Measurements from ENCODE around the gene TPM3. TPM values are rescaled to one million over a fixed set of nuclear protein-coding genes. Genes with fewer than 3 reads are reported as not detected.
"Not testable (repeated sequence)": the region's sequence is repeated elsewhere in the genome, so short reads cannot be mapped to it uniquely, and the experiment has no call there.

Gene TPM3
- total and polyA plus RNA-seq, 8 donors = 32.7 to 364 (median 209) TPM

- intact Hi-C loops (cut with DNase I; ENCODE audit: low total_unique reads) = no loop called here
Measured at GRCh38 chr1:154155251-154155650, 36.6 kb downstream of the TPM3 start.

DNA sequence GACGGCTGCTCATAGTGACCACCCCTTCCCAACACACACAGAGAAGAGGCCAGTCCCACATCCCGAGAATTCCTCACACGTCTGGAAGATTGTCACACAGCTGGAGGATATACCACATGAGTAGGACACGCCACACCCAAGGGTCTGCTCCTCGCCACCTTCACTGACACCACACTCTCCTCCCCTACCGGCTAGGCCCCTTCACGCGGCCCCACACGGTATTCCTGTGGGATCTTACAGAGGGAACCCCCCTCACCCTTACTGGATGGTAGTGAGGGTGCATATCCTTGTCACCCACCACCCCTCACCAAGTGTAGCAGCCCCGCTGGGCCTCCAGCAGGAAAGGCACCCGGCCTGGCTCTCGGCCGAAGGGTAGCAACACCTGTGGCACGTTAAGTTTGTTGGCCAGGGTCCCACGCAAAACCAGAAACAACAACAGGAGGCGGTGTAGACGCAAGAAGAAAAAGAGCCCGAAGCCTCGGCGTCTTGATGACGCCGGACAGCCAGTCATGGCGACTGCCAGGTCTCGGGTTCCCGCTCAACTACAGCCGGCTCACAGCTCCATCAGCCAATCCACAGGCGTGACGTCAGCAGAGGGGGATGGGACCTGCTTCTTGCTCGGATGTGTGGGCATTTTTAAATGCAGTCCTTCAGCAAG is 37.2 kb downstream of the TPM3 start, which contains the start of gene NUP210L:
TSS of gene NUP210L (minus strand) at position 540 of the 658 bp plus-strand sequence.
- WGBS, 5 donors = 79 to 86% (median 82%) methylated on average over 28 to 29 of the region's 29 CpGs
- Histone ChIP-seq H3K36me3 (peaks cover 22 to 48% (median 43%) of the 10 kb centered on the region in 4 donors), H3K9me3 (no peaks in the 10 kb centered on the region), H3K27me3 (no peaks in the 10 kb centered on the region), H3K4me3 (no peak within 1 kb of the TSS), H3K4me1 (peaks cover 8 to 59% (median 30%) of the 10 kb centered on the region in 4 donors), H3K27ac (peak within 1 kb of the TSS in 4 of 5 donors; percentile 27 to 75 (median 69))
- TF ChIP-seq POLR2A (IDR thresholded peaks at IDR 0.05) (no peak), POLR2AphosphoS5 (IDR thresholded peaks at IDR 0.05) (no peak)
- DNase-seq = peak in 1 of 2 donors; percentile 73
- intact Hi-C loops (cut with DNase I; ENCODE audit: low total_unique reads) = no loop called here

More at GRCh38 chr1:154155251-154155650, 36.6 kb downstream of the TPM3 start:
- H3K36me3 ChIP-seq = peaks cover 25 to 54% (median 48%) of the 10 kb centered on the region in 4 donors
- H3K27ac ChIP-seq = peak overlapping the region in 4 of 5 donors; percentile 27 to 75 (median 69)
- H3K27me3 ChIP-seq = no peaks in the 10 kb centered on the region
- TF ChIP-seq EP300 (IDR thresholded peaks at IDR 0.05) = no peak
- TF ChIP-seq POLR2AphosphoS5 (IDR thresholded peaks at IDR 0.05) = peak in 2 of 3 donors; percentile 14 to 23
- 12 to 41% (median 33%) methylated on average over 9 of the region's 9 CpGs for WGBS, 5 donors
- peaks cover 8 to 59% (median 30%) of the 10 kb centered on the region in 4 donors for H3K4me1 ChIP-seq
- H3K9me3 ChIP-seq = no peaks in the 10 kb centered on the region
- no peak overlapping the region for H3K4me3 ChIP-seq
- DNase-seq = peak in 1 of 2 donors; percentile 70

- Histone ChIP-seq H3K27ac (peak overlapping the region in 3 of 5 donors; percentile 65 to 75 (median 73)), H3K4me3 (no peak overlapping the region), H3K27me3 (no peaks in the 10 kb centered on the region), H3K36me3 (peaks cover 19 to 42% (median 37%) of the 10 kb centered on the region in 4 donors), H3K9me3 (no peaks in the 10 kb centered on the region), H3K4me1 (peaks cover 8 to 54% (median 29%) of the 10 kb centered on the region in 4 donors)
- DNase-seq = no peak
- WGBS, 5 donors = 94 to 97% (median 95%) methylated on average over 6 of the region's 6 CpGs
- intact Hi-C loops (cut with DNase I; ENCODE audit: low total_unique reads) = no loop called here
- no peak for TF ChIP-seq POLR2A (IDR thresholded peaks at IDR 0.05)
- TF ChIP-seq EP300 (IDR thresholded peaks at IDR 0.05) = no peak
- no peak for TF ChIP-seq POLR2AphosphoS5 (IDR thresholded peaks at IDR 0.05)
- TF ChIP-seq, protein P1, sequence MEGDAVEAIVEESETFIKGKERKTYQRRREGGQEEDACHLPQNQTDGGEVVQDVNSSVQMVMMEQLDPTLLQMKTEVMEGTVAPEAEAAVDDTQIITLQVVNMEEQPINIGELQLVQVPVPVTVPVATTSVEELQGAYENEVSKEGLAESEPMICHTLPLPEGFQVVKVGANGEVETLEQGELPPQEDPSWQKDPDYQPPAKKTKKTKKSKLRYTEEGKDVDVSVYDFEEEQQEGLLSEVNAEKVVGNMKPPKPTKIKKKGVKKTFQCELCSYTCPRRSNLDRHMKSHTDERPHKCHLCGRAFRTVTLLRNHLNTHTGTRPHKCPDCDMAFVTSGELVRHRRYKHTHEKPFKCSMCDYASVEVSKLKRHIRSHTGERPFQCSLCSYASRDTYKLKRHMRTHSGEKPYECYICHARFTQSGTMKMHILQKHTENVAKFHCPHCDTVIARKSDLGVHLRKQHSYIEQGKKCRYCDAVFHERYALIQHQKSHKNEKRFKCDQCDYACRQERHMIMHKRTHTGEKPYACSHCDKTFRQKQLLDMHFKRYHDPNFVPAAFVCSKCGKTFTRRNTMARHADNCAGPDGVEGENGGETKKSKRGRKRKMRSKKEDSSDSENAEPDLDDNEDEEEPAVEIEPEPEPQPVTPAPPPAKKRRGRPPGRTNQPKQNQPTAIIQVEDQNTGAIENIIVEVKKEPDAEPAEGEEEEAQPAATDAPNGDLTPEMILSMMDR (IDR thresholded peaks at IDR 0.05) = no peak
Measured at GRCh38 chr1:154154053-154154452, 37.8 kb downstream of the TPM3 start.

DNA sequence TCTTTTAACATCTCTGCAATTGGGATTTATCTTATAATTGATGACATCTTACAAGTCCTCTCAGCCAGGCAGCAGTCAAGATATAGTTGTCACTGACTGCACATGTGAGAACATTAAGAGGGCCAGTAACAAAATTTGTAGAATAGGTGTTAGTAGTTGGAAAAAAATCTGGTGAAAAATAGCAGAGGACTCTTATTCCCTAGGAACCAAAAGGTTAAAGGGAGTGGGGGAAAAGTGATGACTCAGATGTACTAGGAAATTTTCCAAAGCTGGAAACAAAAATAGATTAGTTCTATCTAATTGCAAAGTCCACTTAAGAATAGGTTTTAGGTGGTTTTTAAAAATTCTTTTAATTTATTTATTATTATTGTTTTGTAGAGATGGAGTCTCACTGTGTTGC is 40.6 kb downstream of the TPM3 start:
- Histone ChIP-seq H3K4me3 (no peak overlapping the region), H3K27ac (no peak overlapping the region), H3K36me3 (peaks cover 6 to 19% (median 13%) of the 10 kb centered on the region in 4 donors), H3K27me3 (no peaks in the 10 kb centered on the region), H3K4me1 (peaks cover 0 to 26% (median 12%) of the 10 kb centered on the region in 4 donors), H3K9me3 (no peaks in the 10 kb centered on the region)
- no peak for DNase-seq
- TF ChIP-seq, protein P1 (IDR thresholded peaks at IDR 0.05) = no peak
- no peak for TF ChIP-seq EP300 (IDR thresholded peaks at IDR 0.05)
- TF ChIP-seq POLR2AphosphoS5 (IDR thresholded peaks at IDR 0.05) = no peak
- TF ChIP-seq POLR2A (IDR thresholded peaks at IDR 0.05) = no peak
- intact Hi-C loops (cut with DNase I; ENCODE audit: low total_unique reads) = no loop called here

- no peak overlapping the region for H3K27ac ChIP-seq
- TF ChIP-seq, protein P1 (IDR thresholded peaks at IDR 0.05) = no peak
- no peak for TF ChIP-seq POLR2AphosphoS5 (IDR thresholded peaks at IDR 0.05)
- TF ChIP-seq POLR2A (IDR thresholded peaks at IDR 0.05) = no peak
- TF ChIP-seq EP300 (IDR thresholded peaks at IDR 0.05) = no peak
- H3K36me3 ChIP-seq = no peaks in the 10 kb centered on the region
- H3K9me3 ChIP-seq = no peaks in the 10 kb centered on the region
- peak in 1 of 2 donors; percentile 34 for DNase-seq
- H3K27me3 ChIP-seq = no peaks in the 10 kb centered on the region
- intact Hi-C loops (cut with DNase I; ENCODE audit: low total_unique reads) = no loop called here
- 52 to 65% (median 57%) methylated on average over 3 of the region's 3 CpGs for WGBS, 5 donors
- H3K4me1 ChIP-seq = peaks cover 0 to 6% (median 3%) of the 10 kb centered on the region in 4 donors
- H3K4me3 ChIP-seq = no peak overlapping the region
Measured at GRCh38 chr1:154148807-154149206, 43.1 kb downstream of the TPM3 start.

GRCh38 chr1:154147505-154147904 is 44.4 kb downstream of the TPM3 start:
- H3K9me3 ChIP-seq; H3K27me3 ChIP-seq; H3K4me1 ChIP-seq; H3K27ac ChIP-seq; H3K4me3 ChIP-seq; H3K36me3 ChIP-seq; DNase-seq; intact Hi-C loops (cut with DNase I; ENCODE audit: low total_unique reads): not testable (repeated sequence)
- 83 to 96% (median 90%) methylated on average over 5 of the region's 5 CpGs for whole genome bisulfite sequencing, 5 donors

Measured in stomach (tissue), 9 donors.